Measurements from ENCODE around the gene PCGF3.

The PCGF3 gene

GRCh38 chr4:784401-785331 lies 79.0 kb downstream of the PCGF3 start:
- H3K9ac ChIP-seq (ENCODE audit: low read length): peak overlapping the region; percentile 36
- H3K36me3 ChIP-seq (ENCODE audit: control insufficient read depth, insufficient read depth, low read length): peaks cover 10% of the 10 kb centered on the region
- no peak overlapping the region; the same call in 1 of the 2 replicates for H3K27ac ChIP-seq (ENCODE audit: low read depth, low read length)
- no peaks in the 10 kb centered on the region for H3K9me3 ChIP-seq (ENCODE audit: control insufficient read depth, insufficient read depth, low read depth, low read length)
- peaks cover 39% of the 10 kb centered on the region for H3K4me1 ChIP-seq (ENCODE audit: control insufficient read depth, insufficient read depth, low read length)
- peak overlapping the region; percentile 36 for H3K4me3 ChIP-seq (ENCODE audit: low read depth, low read length)
- peaks cover 65% of the 10 kb centered on the region for H3K27me3 ChIP-seq (ENCODE audit: control insufficient read depth, insufficient read depth, low read length)

GRCh38 chr4:785332-786073 lies 79.9 kb downstream of the PCGF3 start:
- H3K36me3 ChIP-seq (ENCODE audit: control insufficient read depth, insufficient read depth, low read length): peaks cover 1% of the 10 kb centered on the region; the same call in 1 of the 2 replicates
- H3K27me3 ChIP-seq (ENCODE audit: control insufficient read depth, insufficient read depth, low read length): peaks cover 71% of the 10 kb centered on the region
- H3K9me3 ChIP-seq (ENCODE audit: control insufficient read depth, insufficient read depth, low read depth, low read length): no peaks in the 10 kb centered on the region
- H3K4me1 ChIP-seq (ENCODE audit: control insufficient read depth, insufficient read depth, low read length): peaks cover 36% of the 10 kb centered on the region
- H3K27ac ChIP-seq (ENCODE audit: low read depth, low read length): no peak overlapping the region
- peak overlapping the region; percentile 57 for H3K9ac ChIP-seq (ENCODE audit: low read length)
- H3K4me3 ChIP-seq (ENCODE audit: low read depth, low read length): peak overlapping the region; percentile 42

- H3K9me3 ChIP-seq (ENCODE audit: control insufficient read depth, insufficient read depth, low read depth, low read length): no peaks in the 10 kb centered on the region
- H3K27ac ChIP-seq (ENCODE audit: low read depth, low read length): no peak overlapping the region
- H3K4me3 ChIP-seq (ENCODE audit: low read depth, low read length): peak overlapping the region; percentile 42
- no peak overlapping the region for H3K9ac ChIP-seq (ENCODE audit: low read length)
- no peaks in the 10 kb centered on the region for H3K36me3 ChIP-seq (ENCODE audit: control insufficient read depth, insufficient read depth, low read length)
- peaks cover 75% of the 10 kb centered on the region for H3K27me3 ChIP-seq (ENCODE audit: control insufficient read depth, insufficient read depth, low read length)
- H3K4me1 ChIP-seq (ENCODE audit: control insufficient read depth, insufficient read depth, low read length): peaks cover 33% of the 10 kb centered on the region
These were observed 80.6 kb downstream of the PCGF3 start for GRCh38 chr4:786074-786741.

- Histone ChIP-seq H3K27me3 (ENCODE audit: control insufficient read depth, insufficient read depth, low read length) (peaks cover 81% of the 10 kb centered on the region), H3K9ac (ENCODE audit: low read length) (no peak overlapping the region), H3K4me1 (ENCODE audit: control insufficient read depth, insufficient read depth, low read length) (peaks cover 37% of the 10 kb centered on the region), H3K27ac (ENCODE audit: low read depth, low read length) (no peak overlapping the region), H3K4me3 (ENCODE audit: low read depth, low read length) (no peak overlapping the region), H3K36me3 (ENCODE audit: control insufficient read depth, insufficient read depth, low read length) (no peaks in the 10 kb centered on the region), H3K9me3 (ENCODE audit: control insufficient read depth, insufficient read depth, low read depth, low read length) (no peaks in the 10 kb centered on the region)
These were observed 81.2 kb downstream of the PCGF3 start for GRCh38 chr4:786861-787300.

- no peaks in the 10 kb centered on the region for H3K9me3 ChIP-seq (ENCODE audit: control insufficient read depth, insufficient read depth, low read depth, low read length)
- peaks cover 32% of the 10 kb centered on the region for H3K4me1 ChIP-seq (ENCODE audit: control insufficient read depth, insufficient read depth, low read length)
- no peak overlapping the region for H3K4me3 ChIP-seq (ENCODE audit: low read depth, low read length)
- H3K36me3 ChIP-seq (ENCODE audit: control insufficient read depth, insufficient read depth, low read length): no peaks in the 10 kb centered on the region
- no peak overlapping the region for H3K9ac ChIP-seq (ENCODE audit: low read length)
- H3K27me3 ChIP-seq (ENCODE audit: control insufficient read depth, insufficient read depth, low read length): peaks cover 87% of the 10 kb centered on the region
- no peak overlapping the region for H3K27ac ChIP-seq (ENCODE audit: low read depth, low read length)
These were observed 81.9 kb downstream of the PCGF3 start for GRCh38 chr4:787561-787981.

GRCh38 chr4:788006-788635 lies 82.5 kb downstream of the PCGF3 start:
- no peaks in the 10 kb centered on the region for H3K36me3 ChIP-seq (ENCODE audit: control insufficient read depth, insufficient read depth, low read length)
- peaks cover 91% of the 10 kb centered on the region for H3K27me3 ChIP-seq (ENCODE audit: control insufficient read depth, insufficient read depth, low read length)
- peaks cover 33% of the 10 kb centered on the region for H3K4me1 ChIP-seq (ENCODE audit: control insufficient read depth, insufficient read depth, low read length)
- no peak overlapping the region for H3K9ac ChIP-seq (ENCODE audit: low read length)
- H3K9me3 ChIP-seq (ENCODE audit: control insufficient read depth, insufficient read depth, low read depth, low read length): no peaks in the 10 kb centered on the region
- no peak overlapping the region for H3K27ac ChIP-seq (ENCODE audit: low read depth, low read length)
- no peak overlapping the region for H3K4me3 ChIP-seq (ENCODE audit: low read depth, low read length)

- H3K9ac ChIP-seq (ENCODE audit: low read length): no peak overlapping the region
- no peak overlapping the region for H3K27ac ChIP-seq (ENCODE audit: low read depth, low read length)
- H3K27me3 ChIP-seq (ENCODE audit: control insufficient read depth, insufficient read depth, low read length): peaks cover 91% of the 10 kb centered on the region
- H3K4me3 ChIP-seq (ENCODE audit: low read depth, low read length): no peak overlapping the region
- H3K4me1 ChIP-seq (ENCODE audit: control insufficient read depth, insufficient read depth, low read length): peaks cover 37% of the 10 kb centered on the region
- H3K9me3 ChIP-seq (ENCODE audit: control insufficient read depth, insufficient read depth, low read depth, low read length): no peaks in the 10 kb centered on the region
- no peaks in the 10 kb centered on the region for H3K36me3 ChIP-seq (ENCODE audit: control insufficient read depth, insufficient read depth, low read length)
These were observed 83.1 kb downstream of the PCGF3 start for GRCh38 chr4:788636-789297.

GRCh38 chr4:789571-790465 lies 84.2 kb downstream of the PCGF3 start:
- peaks cover 91% of the 10 kb centered on the region for H3K27me3 ChIP-seq (ENCODE audit: control insufficient read depth, insufficient read depth, low read length)

GRCh38 chr4:790466-790820 lies 84.8 kb downstream of the PCGF3 start:
- peaks cover 40% of the 10 kb centered on the region for H3K4me1 ChIP-seq (ENCODE audit: control insufficient read depth, insufficient read depth, low read length)
- no peak overlapping the region for H3K27ac ChIP-seq (ENCODE audit: low read depth, low read length)
- no peak overlapping the region for H3K4me3 ChIP-seq (ENCODE audit: low read depth, low read length)
- no peaks in the 10 kb centered on the region for H3K36me3 ChIP-seq (ENCODE audit: control insufficient read depth, insufficient read depth, low read length)
- H3K9ac ChIP-seq (ENCODE audit: low read length): no peak overlapping the region
- H3K9me3 ChIP-seq (ENCODE audit: control insufficient read depth, insufficient read depth, low read depth, low read length): no peaks in the 10 kb centered on the region
- peaks cover 91% of the 10 kb centered on the region for H3K27me3 ChIP-seq (ENCODE audit: control insufficient read depth, insufficient read depth, low read length)

More at GRCh38 chr4:789571-790465, 84.2 kb downstream of the PCGF3 start:
- H3K9ac ChIP-seq (ENCODE audit: low read length): no peak overlapping the region
- no peaks in the 10 kb centered on the region for H3K9me3 ChIP-seq (ENCODE audit: control insufficient read depth, insufficient read depth, low read depth, low read length)
- H3K4me1 ChIP-seq (ENCODE audit: control insufficient read depth, insufficient read depth, low read length): peaks cover 40% of the 10 kb centered on the region
- H3K4me3 ChIP-seq (ENCODE audit: low read depth, low read length): no peak overlapping the region
- no peak overlapping the region for H3K27ac ChIP-seq (ENCODE audit: low read depth, low read length)
- H3K36me3 ChIP-seq (ENCODE audit: control insufficient read depth, insufficient read depth, low read length): no peaks in the 10 kb centered on the region

Data from HUES6 (cell line).